GM19328 (cell line): ENCODE measurements around the gene TRPC5OS.

ENCODE experiments used
- ATAC-seq: cut with Tn5 transposase; IDR thresholded peaks from one replicate; pipeline ENCODE4 v1.9.1; 2021; ENCODE audit warnings: mild to moderate bottlenecking, moderate library complexity; ENCODE audit not compliant: unreplicated experiment

TRPC5OS gene

GRCh38 chrX:111892375-111892774 lies 16.4 kb downstream of the TRPC5OS start:
- no peak for ATAC-seq

GRCh38 chrX:111896148-111896547 lies 20.2 kb downstream of the TRPC5OS start:
- ATAC-seq = no peak

GRCh38 chrX:111914398-111915090 lies 38.6 kb downstream of the TRPC5OS start:
- no peak for ATAC-seq

GRCh38 chrX:111917591-111917990 lies 41.6 kb downstream of the TRPC5OS start:
- no peak for ATAC-seq

- no peak for ATAC-seq
These were observed 52.5 kb downstream of the TRPC5OS start for GRCh38 chrX:111928456-111928855.
